NCI-H526 (cell line): ENCODE measurements around the gene RCAN1.

Experiments
- DNase-seq, 2 experiments: peaks; one replicate each; lab custom pipeline; 2025; lab: John Stamatoyannopoulos, UW

The RCAN1 gene

DNA sequence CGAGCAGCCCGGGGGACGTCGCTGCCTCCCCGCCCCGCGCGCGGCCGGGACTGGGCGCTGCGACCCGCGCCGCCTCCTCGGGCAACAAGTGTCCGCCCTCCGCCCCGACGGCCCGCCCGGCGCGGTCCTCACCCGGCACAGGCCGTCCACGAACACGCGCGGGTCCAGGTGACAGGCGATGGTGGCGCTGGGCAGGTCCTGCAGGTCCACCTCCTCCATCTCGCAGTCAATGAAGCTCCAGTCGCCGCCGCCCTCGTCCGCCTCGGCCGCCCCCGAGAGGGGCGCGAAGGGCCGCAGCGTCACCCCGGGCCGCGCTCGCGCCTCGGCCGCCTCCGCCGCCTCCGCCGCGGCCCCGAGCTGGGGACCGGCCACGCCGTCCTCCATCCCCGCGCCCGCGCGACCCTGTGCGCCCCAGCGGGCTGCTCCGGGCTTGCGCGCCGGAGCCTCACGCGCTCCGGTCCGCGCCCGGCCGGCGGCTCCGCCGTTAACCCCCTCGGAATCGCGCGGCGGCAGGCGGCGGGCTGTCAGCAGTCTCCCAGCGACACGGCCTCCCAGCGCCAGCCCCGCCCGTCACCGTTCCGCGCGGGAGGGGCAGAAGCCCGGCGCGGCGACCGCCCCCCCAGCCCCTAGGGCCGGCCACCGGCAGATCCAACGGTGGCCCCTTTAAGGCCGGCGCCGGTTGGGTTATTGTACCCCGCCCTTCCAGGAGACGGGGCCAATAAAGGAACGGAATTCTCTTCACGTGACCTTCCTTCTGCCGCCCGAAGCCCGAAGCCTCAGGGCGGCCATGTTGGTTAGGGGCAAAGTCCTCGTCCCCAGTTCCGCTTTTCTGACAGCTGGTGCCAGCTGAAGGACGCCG, at the start of gene RCAN1:
RCAN1 (minus strand) TSS at position 486 of the 859 bp plus-strand sequence; CDS start at position 384, 102 bp downstream.
- peak; percentile 92 to 97 for DNase-seq

DNA sequence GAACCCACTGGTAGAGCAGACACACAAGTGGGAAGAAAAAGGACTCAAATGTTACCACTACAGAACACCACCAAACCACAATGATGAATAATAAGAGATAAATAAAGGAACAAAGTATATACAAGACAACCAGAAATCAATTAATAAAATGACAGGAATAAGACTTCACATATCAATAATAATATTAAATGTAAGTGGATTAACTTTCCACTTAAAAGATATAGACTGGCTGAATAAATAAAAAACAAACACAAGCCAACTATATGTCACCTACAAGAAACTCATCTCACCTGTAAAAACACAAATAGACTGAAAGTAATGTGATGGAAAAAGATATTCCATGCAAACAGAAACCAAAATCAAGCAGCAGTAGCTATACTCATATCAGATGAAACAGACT, 46.9 kb upstream of the RCAN1 start:
- no peak for DNase-seq

DNA sequence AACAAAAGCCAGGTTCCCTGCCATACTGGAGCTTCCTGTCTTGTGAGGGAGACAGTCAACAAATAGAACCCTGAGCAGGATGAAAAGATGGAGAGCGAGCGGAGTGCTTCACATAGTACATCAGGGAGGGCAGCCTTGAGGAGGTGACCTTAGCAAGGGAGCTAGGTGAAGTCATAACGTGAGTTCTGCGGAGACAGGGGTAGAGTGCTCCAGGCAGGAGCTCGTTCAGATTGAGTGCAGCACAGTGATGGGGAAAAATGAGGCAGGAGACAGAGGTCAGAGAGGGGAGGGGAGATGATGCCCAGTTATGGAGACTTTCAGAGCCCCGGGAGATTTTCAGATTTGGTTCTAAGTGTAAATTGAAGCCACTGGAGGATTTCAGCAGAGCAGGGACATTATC, 38.6 kb upstream of the RCAN1 start:
- no peak for DNase-seq

DNA sequence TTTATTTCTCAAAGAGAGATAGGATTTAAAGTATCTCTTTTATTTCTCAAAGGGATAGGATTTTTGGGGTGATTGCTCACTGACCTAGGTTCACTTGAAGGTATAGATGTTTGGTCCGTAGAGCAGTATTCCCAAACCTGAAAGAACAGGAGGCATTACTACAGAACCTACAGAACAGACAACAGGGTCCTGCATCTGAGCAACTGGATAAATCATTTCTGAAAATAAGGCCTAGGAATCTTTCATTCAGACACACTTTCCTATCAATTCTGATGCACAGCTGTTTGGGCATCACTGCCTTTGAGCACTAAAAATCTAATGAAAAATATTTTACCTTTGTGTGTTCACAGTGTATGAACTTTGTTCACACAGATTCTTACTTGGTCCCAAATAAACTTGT, 36.7 kb upstream of the RCAN1 start:
- no peak for DNase-seq

DNA sequence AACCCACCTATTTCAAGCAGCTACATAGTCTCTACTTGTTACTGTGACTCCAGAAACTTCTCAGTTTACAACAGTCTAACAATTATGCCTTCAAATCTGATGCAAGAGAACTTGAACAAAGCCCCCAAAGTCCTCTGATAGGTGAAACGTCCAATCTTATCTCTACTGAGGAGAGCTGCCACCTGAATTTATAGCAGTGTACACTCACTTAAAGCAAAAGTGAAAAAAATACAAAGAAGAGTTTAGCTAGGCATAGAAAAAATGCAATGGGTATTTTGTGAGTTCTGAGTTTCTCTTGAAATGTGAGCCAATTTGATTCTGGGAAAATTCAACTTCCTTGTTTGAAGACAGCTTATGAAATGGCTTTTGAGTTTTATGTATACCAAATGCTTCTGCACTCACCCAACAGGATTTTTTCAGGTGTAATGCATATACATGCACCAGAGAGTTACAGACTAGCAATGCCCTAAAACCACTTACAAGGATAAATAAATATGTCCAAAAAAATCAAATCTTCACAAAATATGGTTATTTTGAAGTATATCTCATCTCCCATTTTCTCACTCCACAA, 36.0 kb upstream of the RCAN1 start:
- DNase-seq = no peak

DNA sequence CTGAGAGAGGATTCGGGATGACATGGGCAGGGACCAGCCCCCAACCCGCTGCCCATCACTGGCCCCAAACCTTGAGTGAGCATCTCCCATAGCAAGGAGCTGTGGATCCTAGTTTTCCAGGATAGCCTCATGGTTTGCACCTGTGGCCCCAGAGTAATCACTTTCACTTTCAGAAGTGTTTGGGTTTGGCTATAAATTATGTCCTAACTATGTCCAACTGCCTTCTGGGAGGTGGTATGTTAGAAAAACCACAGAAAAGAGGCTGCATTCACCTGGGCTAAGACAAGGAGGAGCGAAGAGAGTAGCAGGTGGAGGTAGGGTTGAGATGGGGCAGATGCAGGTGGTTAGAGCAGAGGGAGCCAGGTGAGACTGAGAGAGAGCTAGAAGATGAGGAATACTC, 34.5 kb upstream of the RCAN1 start:
- peak; percentile 9 to 60 for DNase-seq

DNA sequence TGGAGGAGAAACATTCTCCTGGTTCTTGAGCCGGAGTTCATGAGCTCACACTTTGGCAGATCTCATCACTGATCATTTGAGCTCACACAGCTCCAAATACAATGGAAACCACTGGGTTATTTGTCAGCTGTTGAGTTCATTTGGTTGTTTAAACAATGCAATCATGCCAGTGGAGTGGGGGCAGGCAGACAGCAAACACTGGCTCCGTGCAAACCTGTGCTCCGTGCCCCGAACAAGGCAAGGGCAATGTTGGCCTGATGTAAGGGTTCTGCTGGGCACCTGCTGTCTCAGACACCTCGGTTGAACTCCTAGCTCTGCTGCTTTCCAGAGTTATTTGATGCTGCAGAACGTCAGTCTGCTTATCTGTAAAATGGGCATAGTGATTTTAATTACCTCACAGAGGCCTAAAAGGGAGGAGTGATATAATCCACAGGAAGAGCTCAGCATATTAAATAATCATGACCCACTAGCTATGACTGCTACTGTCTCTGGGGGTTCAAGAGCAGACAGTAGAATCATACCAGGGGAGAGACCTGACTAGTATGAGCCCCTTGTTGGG, 33.9 kb upstream of the RCAN1 start:
- DNase-seq = peak; percentile 95

DNA sequence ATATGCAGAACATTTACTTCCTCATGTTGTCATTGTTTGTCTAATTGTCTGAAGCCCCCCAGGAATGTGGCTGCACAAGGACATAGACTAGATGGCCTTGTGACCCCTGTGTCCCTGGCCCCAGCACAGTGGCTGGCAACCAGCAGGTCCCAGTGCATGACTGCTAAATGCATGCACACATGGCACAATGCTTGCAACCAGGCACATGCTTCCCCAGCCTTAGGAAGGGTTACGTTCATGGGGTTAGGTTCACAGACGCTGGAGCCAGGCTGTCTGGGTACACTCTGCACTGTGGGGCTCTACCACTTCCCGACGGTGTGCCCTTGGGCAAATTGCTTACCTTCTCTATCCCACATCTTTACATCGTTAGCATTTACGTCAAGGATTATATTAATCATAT, 32.6 kb upstream of the RCAN1 start:
- DNase-seq = peak; percentile 18 to 33

DNA sequence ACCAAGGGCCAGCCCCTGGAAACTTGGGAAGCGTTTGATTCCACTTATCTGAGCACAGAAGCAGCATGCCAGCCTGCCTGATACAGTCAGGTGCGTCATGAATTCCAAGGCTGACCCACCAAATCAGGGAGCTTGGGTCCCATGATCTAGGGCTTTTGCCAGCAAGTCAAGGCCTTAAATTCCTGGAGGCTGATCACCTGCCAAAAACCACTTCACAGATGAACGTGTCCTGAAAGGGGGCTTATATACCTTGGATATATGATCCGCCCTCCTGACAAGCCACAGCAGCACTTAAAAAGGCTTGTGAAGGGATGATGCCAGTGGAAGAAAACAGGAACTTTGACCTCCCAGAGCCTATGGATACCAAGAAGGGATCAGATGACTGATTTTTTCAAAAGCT, 29.9 kb upstream of the RCAN1 start:
- DNase-seq = peak in 1 of 2 experiments; percentile 14

DNA sequence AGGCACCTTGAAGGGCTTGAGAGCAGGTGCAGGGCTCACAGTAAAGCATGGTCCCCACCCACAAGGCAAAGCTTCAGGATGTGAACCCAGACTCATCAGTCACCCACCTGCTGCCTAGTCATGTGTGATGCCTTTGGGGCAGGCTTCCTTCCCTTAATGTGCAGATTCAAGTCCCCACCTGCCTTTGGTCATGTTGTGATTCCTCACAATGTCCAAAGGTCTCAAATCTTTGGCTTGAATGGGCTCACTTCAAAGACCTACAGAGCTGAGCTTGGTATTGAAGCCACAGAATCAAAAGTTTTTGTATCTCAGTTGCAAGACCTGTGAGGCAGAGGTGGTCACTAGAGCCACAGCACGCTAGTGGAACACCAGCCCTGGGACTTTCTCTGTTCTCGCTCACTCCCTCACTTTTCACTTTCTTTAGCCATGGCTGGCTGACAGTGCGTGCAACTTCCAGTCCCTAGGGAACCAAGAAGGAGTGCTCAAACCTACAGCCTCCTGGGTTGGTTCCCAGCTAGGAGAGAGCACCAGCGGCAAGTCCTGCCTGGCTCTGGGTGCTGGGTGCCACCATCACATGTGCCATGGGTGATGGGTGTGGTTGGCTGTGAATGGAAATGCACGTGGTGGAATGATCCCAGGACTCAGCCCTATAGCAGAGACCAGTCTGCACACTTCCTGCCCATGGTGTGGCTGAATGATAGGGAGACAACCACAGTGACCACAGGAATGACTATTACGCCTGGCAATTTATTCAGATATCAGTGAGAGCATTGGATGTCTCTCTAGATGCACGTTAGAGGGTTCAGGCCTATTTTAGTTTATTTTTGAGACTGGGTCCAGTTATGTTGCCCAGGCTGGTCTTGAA, 27.5 kb upstream of the RCAN1 start:
- DNase-seq = peak in 1 of 2 experiments; percentile 5

DNA sequence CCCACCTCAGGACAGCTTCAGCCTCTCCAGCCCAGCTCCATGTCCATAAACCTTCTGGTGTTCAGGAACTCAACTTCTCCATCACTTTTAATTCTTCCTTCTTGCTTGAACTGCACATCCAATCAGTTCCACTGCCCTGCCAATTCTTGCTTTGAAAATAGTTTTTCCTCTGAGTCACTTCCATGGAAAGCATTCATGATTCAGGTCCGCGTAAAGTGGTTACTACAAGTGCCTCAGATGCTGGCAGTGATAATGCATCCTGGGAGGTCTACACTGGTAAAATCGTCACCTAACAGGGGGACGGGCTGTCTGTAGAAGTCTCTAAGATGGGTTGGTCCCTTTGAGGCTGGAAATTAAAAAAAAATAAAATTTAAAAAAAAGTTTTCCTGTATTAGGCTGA, 25.9 kb upstream of the RCAN1 start:
- no peak for DNase-seq

DNA sequence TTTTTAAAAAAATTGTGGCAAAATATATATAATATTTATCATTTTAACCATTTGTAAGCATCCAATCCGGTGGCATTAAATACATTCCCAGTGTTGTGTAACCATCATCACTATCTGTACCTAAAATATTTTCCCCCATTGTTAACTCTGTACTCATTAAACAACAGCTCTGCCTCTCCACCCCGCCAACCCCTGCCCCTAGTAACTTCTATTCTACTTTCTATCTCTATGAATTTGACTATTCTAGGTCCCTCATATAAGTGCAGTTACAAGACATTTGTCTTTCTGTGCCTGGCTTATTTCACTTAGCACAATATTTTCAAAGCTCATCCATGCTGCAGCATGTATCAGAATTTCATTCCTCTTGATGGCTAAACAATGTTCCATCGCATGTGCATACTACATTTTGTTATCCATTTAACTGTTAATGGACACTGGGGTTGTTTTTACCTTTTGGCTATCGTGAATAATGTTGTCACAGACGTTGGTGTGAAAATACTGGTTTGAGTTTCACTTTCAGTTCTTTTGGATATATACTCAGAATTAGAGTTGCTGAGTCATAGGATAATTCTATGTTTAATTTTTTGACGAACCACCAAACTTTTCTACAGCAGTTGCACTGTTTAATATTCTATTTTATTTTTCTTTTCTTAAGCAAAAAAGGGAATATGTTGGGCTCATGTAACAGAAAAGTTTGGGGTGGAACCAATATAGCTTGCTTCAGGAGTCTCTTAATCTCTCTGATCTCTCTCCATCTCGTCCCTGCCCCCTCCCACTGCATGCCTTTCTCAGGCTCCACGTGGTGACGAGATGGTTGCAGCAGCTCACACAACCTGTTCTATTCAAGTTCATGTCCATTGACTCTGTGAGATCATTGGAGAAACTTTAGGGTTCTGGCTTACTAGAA, 25.2 kb upstream of the RCAN1 start:
- DNase-seq = no peak

DNA sequence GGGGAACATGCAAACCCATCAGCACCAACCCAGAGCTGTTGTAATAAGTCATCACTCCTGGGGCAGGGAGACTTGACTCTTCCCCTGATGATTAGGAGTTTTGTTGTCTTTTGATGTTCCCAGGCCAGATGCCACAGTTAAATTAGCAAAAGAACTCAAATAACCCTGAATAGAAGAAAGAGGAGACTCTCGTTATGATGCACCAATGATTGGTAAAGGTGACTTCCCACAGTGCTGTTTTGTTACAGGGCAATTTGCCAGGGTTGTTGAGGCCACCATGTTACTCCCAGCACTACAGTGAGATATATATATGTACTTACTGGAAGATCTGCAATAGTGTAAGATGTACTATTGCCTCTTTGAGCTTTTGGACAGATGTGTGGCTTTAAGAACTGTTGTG, 24.3 kb upstream of the RCAN1 start:
- no peak for DNase-seq

DNA sequence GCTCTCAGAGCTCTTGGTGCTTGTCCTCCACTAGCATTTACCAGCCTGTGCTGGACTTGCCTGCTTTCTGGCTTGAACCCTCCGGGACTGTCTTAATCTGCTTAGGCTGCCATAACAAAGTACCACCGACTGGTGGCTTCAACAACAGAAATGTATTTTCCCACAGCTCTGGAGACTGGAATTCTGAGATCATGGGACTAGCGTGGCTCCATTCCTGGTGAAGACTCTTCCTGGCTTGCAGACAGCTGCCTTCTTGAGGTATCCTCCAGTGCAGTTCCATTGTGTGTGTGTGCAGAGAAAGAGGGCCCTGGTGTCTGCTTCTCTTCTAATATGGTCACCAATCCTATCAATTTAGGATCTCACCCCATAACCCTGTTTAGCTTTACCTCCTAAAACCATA, 22.0 kb upstream of the RCAN1 start:
- DNase-seq = no peak

DNA sequence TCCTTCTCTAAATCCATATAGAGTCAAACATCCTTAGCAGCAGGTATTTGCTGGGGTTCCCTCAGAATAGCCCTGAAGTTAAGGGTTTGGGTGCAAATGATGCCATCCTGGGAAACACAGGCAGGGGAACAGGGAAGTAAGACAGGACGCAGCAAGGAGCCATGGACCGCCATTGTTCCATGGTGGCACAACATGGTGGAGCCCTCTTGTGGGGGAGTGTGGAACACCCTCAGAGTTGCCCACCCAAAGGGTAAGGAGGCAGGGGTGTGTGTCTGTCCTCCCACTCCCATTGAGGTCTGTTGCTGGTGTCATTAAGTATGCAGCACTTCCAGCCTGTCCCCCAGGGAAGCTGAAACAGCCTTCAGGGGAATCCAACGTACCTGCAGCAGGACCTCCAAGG, 20.4 kb upstream of the RCAN1 start:
- DNase-seq = peak in 1 of 2 experiments; percentile 16

DNA sequence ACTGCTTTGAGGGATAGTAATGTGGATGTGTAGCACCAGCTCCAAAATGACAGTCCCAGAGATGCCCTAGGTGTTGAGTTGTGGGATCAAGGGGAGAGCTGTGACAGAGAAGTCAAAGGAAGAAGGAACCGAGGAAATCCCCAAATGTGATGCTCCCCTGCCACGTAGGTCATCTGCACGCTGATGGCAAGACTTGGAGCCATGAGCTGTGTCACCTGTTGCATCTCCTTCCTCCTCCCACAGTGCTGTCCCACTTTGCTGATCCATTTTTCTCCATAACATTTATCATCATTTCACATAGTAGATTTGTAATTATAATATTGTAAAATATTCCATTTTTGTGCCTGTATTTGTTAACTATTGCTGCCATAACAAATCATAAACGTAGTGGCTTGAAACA, 17.6 kb upstream of the RCAN1 start:
- no peak for DNase-seq

DNA sequence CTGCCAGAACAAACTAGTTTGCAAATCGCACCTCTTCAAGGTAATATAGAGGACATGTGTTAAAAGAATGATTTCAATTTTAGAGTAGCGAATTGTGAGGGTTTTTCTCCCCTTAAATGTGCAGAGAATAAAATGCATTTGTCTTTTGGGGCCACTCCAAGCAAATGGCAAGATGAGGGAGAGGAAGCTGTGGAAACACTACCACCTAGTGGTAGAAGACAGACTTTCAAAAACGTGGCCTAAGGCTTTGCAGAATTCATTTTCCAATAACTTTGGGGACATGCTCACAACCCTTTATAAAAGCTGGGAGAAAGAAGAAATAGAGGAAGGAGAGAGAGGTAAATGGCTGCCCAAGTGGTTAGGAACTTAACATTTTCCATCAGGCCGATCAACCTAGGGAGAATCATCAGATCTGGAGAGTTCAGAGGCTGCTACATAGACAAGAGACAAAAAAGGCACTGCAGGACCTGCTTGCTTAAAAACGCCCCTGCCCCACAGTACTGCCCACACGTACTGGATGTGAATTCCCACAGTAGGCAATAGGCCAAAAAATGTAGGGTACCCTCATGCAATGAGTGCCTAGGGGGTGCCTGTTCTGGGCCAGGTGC, 15.7 kb upstream of the RCAN1 start:
- peak; percentile 16 to 67 for DNase-seq

DNA sequence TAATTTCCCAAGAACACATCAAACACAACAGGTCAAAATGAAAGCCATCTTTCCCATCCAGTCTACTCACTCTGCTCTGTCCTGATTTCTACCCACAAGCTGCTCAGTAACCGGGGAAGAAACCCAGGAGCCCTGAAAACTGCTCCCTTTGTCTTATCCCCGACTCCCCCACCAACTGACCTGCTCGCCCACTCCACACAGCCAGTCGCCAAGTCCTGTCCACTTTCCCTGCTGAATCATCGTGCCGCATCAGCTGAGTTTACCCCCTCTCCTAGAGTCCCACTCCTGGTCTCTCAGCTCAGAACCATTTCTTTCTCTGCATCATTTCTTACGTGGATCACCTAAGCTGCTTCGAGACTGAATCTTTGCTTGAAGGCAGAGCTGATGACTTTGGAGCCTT, 11.2 kb upstream of the RCAN1 start:
- DNase-seq = no peak

DNA sequence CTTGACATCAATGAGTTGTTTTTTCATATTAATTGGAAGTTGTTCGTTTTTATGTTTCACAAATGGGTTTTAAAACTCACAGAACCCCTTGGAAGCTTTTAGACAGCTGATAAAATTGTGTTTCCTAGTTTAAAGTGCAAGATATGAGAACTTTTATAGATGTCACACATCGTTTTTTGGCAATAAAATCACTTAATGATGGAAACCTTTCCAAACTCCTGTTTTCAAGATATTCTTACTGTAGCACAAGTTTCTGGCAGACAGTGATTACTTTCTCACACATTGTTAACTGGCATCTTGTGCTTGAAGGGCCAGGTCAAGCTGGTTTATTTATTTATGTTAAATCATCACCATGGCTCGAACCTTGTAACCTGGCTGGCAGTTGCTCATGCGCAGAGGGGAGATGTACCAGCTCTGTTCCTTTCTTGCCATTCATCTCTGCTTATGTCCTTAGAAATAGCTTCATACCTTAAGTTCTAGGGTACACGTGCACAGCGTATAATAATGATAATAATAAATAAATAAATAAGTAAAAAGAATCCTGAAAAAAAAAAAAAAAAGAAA, 10.2 kb upstream of the RCAN1 start:
- peak in 1 of 2 experiments; percentile 25 for DNase-seq

DNA sequence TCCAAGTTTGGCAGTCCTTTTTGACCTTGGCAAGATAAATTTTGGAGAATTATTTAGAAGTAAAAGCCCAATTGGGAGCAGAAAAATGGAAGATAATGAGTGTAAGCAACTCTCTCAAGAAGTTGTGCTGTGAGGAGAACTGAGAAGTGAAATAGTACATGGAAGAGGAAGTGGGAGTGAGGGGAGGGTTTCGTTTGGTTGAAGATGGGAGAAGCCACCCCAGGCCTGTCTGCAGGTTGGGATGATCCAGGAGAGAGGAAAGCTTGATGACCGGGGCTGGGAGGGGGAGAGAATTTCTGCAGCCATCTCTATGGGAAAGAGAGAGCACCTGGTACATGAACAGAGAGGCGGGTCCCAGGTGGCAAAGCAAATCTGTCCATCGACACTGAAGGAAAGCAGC, 8.6 kb upstream of the RCAN1 start:
- no peak for DNase-seq
